ENCODE results near the gene PIK3C2B. TPM values are rescaled to one million over a fixed set of nuclear protein-coding genes. Genes with fewer than 3 reads are reported as not detected.

PIK3C2B gene
- total RNA-seq, 2 experiments from 2014 or later = 38.2 to 44.0 TPM

- Mint-ChIP-seq H3K4me3 (no peak overlapping the region), H3K27me3 (no peaks in the 10 kb centered on the region), H3K4me1 (peaks cover 53% of the 10 kb centered on the region), H3K9me3 (ENCODE audit: low read depth) (no peaks in the 10 kb centered on the region), H3K27ac (no peak overlapping the region), H3K36me3 (ENCODE audit: low read depth) (peaks cover 40% of the 10 kb centered on the region)
- POLR2A ChIA-PET = no interaction called here
- DNase-seq = no peak
- intact Hi-C loops (cut with DNase I, micrococcal nuclease) = no loop called here
- CTCF ChIA-PET = interaction anchor here (0.9 kb wide), 1 partner anchor 250 kb away, joined by 3 read pairs; no protein-coding TSS in a partner anchor
- no peak for ATAC-seq
Observed at GRCh38 chr1:204460346-204460745, 34.3 kb downstream of the PIK3C2B start.

- no peaks in the 10 kb centered on the region for H3K27me3 Mint-ChIP-seq
- POLR2A ChIA-PET = interaction anchor here (0.6 kb wide), 1 partner anchor 734 kb away, joined by 7 read pairs; no protein-coding TSS in a partner anchor
- H3K9me3 Mint-ChIP-seq (ENCODE audit: low read depth) = no peaks in the 10 kb centered on the region
- ATAC-seq (no peak), DNase-seq (no peak)
- intact Hi-C loops (cut with DNase I, micrococcal nuclease) = no loop called here
- no peak overlapping the region for H3K4me3 Mint-ChIP-seq
- no peak overlapping the region for H3K27ac Mint-ChIP-seq
- CTCF ChIA-PET = interaction anchor here (1.1 to 4.2 kb wide), 2 partner anchors 13 to 23 kb away, joined by 3 to 34 read pairs; no protein-coding TSS in a partner anchor
- peaks cover 43% of the 10 kb centered on the region for H3K36me3 Mint-ChIP-seq (ENCODE audit: low read depth)
- H3K4me1 Mint-ChIP-seq = peaks cover 46% of the 10 kb centered on the region
Observed at GRCh38 chr1:204459706-204460105, 34.9 kb downstream of the PIK3C2B start.

- peaks cover 41% of the 10 kb centered on the region for H3K36me3 Mint-ChIP-seq (ENCODE audit: low read depth)
- DNase-seq (no peak), ATAC-seq (no peak)
- H3K27me3 Mint-ChIP-seq = no peaks in the 10 kb centered on the region
- ChIA-PET CTCF (interaction anchor here (2.2 to 4.2 kb wide), 2 partner anchors 11 to 45 kb away, joined by 9 to 34 read pairs; no protein-coding TSS in a partner anchor), POLR2A (no interaction called here)
- no peak overlapping the region for H3K4me3 Mint-ChIP-seq
- intact Hi-C loops (cut with DNase I, micrococcal nuclease) = no loop called here
- peaks cover 37% of the 10 kb centered on the region for H3K4me1 Mint-ChIP-seq
- no peaks in the 10 kb centered on the region for H3K9me3 Mint-ChIP-seq (ENCODE audit: low read depth)
- no peak overlapping the region for H3K27ac Mint-ChIP-seq
Observed at GRCh38 chr1:204457666-204458065, 36.9 kb downstream of the PIK3C2B start.

GRCh38 chr1:204456826-204457442, 37.7 kb downstream of the PIK3C2B start:
- Mint-ChIP-seq H3K27ac (no peak overlapping the region), H3K4me1 (peaks cover 35% of the 10 kb centered on the region), H3K36me3 (ENCODE audit: low read depth) (peaks cover 42% of the 10 kb centered on the region), H3K4me3 (no peak overlapping the region), H3K27me3 (no peaks in the 10 kb centered on the region), H3K9me3 (ENCODE audit: low read depth) (no peaks in the 10 kb centered on the region)
- DNase-seq (no peak), ATAC-seq (no peak)
- ChIA-PET POLR2A (no interaction called here), CTCF (interaction anchor here (0.6 to 4.2 kb wide), 4 partner anchors 10 to 293 kb away, joined by 3 to 34 read pairs (median 6); no protein-coding TSS in a partner anchor)
- intact Hi-C loops (cut with DNase I, micrococcal nuclease) = no loop called here

GRCh38 chr1:204455831-204456145, 38.8 kb downstream of the PIK3C2B start:
- Mint-ChIP-seq H3K36me3 (ENCODE audit: low read depth) (peaks cover 36% of the 10 kb centered on the region), H3K27ac (no peak overlapping the region), H3K27me3 (no peaks in the 10 kb centered on the region), H3K4me1 (peaks cover 31% of the 10 kb centered on the region), H3K4me3 (no peak overlapping the region), H3K9me3 (ENCODE audit: low read depth) (no peaks in the 10 kb centered on the region)
- DNase-seq (no peak), ATAC-seq (no peak)
- intact Hi-C loops (cut with DNase I, micrococcal nuclease) = no loop called here
- ChIA-PET POLR2A (no interaction called here), CTCF (interaction anchor here (0.7 to 4.2 kb wide), 4 partner anchors 9 to 48 kb away, joined by 3 to 34 read pairs (median 3); no protein-coding TSS in a partner anchor)

- peak overlapping the region; percentile 55 for H3K27ac Mint-ChIP-seq
- DNase-seq (no peak), ATAC-seq (no peak)
- intact Hi-C loops (cut with DNase I, micrococcal nuclease) = no loop called here
- H3K36me3 Mint-ChIP-seq (ENCODE audit: low read depth) = peaks cover 31% of the 10 kb centered on the region
- POLR2A ChIA-PET = no interaction called here
- no peaks in the 10 kb centered on the region for H3K27me3 Mint-ChIP-seq
- no peaks in the 10 kb centered on the region for H3K9me3 Mint-ChIP-seq (ENCODE audit: low read depth)
- peaks cover 29% of the 10 kb centered on the region for H3K4me1 Mint-ChIP-seq
- CTCF ChIA-PET = interaction anchor here (0.7 to 31.0 kb wide), 5 partner anchors 8 to 48 kb away, joined by 3 to 910 read pairs (median 3); partner anchors contain the start of gene PIK3C2B
- no peak overlapping the region for H3K4me3 Mint-ChIP-seq
Observed at GRCh38 chr1:204455063-204455830, 39.4 kb downstream of the PIK3C2B start.

GRCh38 chr1:204454476-204454875, 40.1 kb downstream of the PIK3C2B start:
- intact Hi-C loops (cut with DNase I, micrococcal nuclease) = no loop called here
- no peak for DNase-seq
- Mint-ChIP-seq H3K4me3 (no peak overlapping the region), H3K4me1 (peaks cover 29% of the 10 kb centered on the region), H3K9me3 (ENCODE audit: low read depth) (no peaks in the 10 kb centered on the region), H3K27ac (peak overlapping the region; percentile 51), H3K27me3 (no peaks in the 10 kb centered on the region), H3K36me3 (ENCODE audit: low read depth) (peaks cover 23% of the 10 kb centered on the region)
- CTCF ChIA-PET = interaction anchor here (31.0 kb wide), 1 partner anchor 45 kb away, joined by 910 read pairs; the partner anchor contains the start of gene PIK3C2B
- no peak for ATAC-seq
- POLR2A ChIA-PET = interaction anchor here (0.6 kb wide), 1 partner anchor 131 kb away, joined by 3 read pairs; no protein-coding TSS in a partner anchor

- intact Hi-C loops (cut with DNase I, micrococcal nuclease) = loop anchor here in 1 of 2 experiments (1.0 kb wide), 2 partner anchors 11 to 41 kb away; partner anchors contain the start of gene PIK3C2B
- no peaks in the 10 kb centered on the region for H3K9me3 Mint-ChIP-seq (ENCODE audit: low read depth)
- POLR2A ChIA-PET = interaction anchor here (0.6 to 0.7 kb wide), 2 partner anchors 40 to 393 kb away, joined by 3 to 4 read pairs; no protein-coding TSS in a partner anchor
- ATAC-seq (peak; percentile 96), DNase-seq (peak; percentile 86)
- peak overlapping the region; percentile 95 for H3K27ac Mint-ChIP-seq
- H3K4me3 Mint-ChIP-seq = peak overlapping the region; percentile 22
- H3K4me1 Mint-ChIP-seq = peaks cover 37% of the 10 kb centered on the region
- H3K36me3 Mint-ChIP-seq (ENCODE audit: low read depth) = peaks cover 22% of the 10 kb centered on the region
- no peaks in the 10 kb centered on the region for H3K27me3 Mint-ChIP-seq
- CTCF ChIA-PET = interaction anchor here (0.7 to 31.0 kb wide), 4 partner anchors 9 to 55 kb away, joined by 3 to 910 read pairs (median 6); partner anchors contain the start of gene PIK3C2B
Observed at GRCh38 chr1:204453141-204453772, 41.3 kb downstream of the PIK3C2B start.

GRCh38 chr1:204451352-204452124, 43.1 kb downstream of the PIK3C2B start:
- no peaks in the 10 kb centered on the region for H3K27me3 Mint-ChIP-seq
- intact Hi-C loops (cut with DNase I, micrococcal nuclease) = no loop called here
- no peak overlapping the region for H3K4me3 Mint-ChIP-seq
- H3K27ac Mint-ChIP-seq = peak overlapping the region; percentile 53
- ATAC-seq (no peak), DNase-seq (no peak)
- ChIA-PET POLR2A (no interaction called here), CTCF (interaction anchor here (0.6 to 31.0 kb wide), 5 partner anchors 14 to 48 kb away, joined by 3 to 910 read pairs (median 6); partner anchors contain the start of gene PIK3C2B)
- H3K9me3 Mint-ChIP-seq (ENCODE audit: low read depth) = no peaks in the 10 kb centered on the region
- H3K4me1 Mint-ChIP-seq = peaks cover 41% of the 10 kb centered on the region
- H3K36me3 Mint-ChIP-seq (ENCODE audit: low read depth) = peaks cover 25% of the 10 kb centered on the region

GRCh38 chr1:204450461-204451257, 43.9 kb downstream of the PIK3C2B start:
- H3K4me3 Mint-ChIP-seq = no peak overlapping the region
- ATAC-seq (no peak), DNase-seq (no peak)
- peak overlapping the region; percentile 11 for H3K27ac Mint-ChIP-seq
- peaks cover 50% of the 10 kb centered on the region for H3K4me1 Mint-ChIP-seq
- H3K9me3 Mint-ChIP-seq (ENCODE audit: low read depth) = no peaks in the 10 kb centered on the region
- intact Hi-C loops (cut with DNase I, micrococcal nuclease) = no loop called here
- H3K36me3 Mint-ChIP-seq (ENCODE audit: low read depth) = peaks cover 28% of the 10 kb centered on the region
- H3K27me3 Mint-ChIP-seq = no peaks in the 10 kb centered on the region
- ChIA-PET CTCF (interaction anchor here (0.6 to 31.0 kb wide), 10 partner anchors 13 to 356 kb away, joined by 3 to 910 read pairs (median 4); partner anchors contain the start of gene PIK3C2B), POLR2A (no interaction called here)

All from activated CD4-positive, alpha-beta T cell treated with anti-CD3 and anti-CD28 coated beads for 36 hours (primary cell).